DMS153 treated with DMSO at 0.1 percent for 48 hours (cell line): Measurements from ENCODE around the gene TMEM161A.
"Not testable (repeated sequence)": the region's sequence is repeated elsewhere in the genome, so short reads cannot be mapped to it uniquely, and the experiment has no call there.

Source experiments
- DNase-seq: peaks from one replicate; lab custom pipeline; 2025; ENCODE audit not compliant: unreplicated experiment; lab: John Stamatoyannopoulos, UW

TMEM161A gene

DNA sequence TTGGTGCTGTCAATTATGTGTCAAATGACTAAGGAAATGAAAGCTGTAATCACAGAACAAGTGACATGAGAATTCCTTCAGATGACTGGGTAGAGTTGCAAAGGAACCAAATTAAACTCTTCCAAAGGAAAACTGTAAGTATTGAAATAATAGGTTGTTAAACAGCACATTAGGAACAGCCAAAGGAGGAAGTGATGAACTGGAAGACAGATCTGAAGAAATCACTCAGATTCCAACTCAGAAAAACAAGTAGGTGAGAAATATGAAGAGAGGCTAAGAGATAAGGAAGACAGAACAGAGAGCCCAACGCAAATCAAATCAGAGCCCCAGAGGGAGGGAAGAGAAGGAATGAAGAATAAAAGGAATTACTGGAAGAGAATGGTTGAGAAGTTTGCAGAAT, 15.4 kb downstream of the TMEM161A start:
- DNase-seq = no peak

- no peak for DNase-seq
Observed at GRCh38 chr19:19121371-19121770, 16.9 kb downstream of the TMEM161A start.

DNA sequence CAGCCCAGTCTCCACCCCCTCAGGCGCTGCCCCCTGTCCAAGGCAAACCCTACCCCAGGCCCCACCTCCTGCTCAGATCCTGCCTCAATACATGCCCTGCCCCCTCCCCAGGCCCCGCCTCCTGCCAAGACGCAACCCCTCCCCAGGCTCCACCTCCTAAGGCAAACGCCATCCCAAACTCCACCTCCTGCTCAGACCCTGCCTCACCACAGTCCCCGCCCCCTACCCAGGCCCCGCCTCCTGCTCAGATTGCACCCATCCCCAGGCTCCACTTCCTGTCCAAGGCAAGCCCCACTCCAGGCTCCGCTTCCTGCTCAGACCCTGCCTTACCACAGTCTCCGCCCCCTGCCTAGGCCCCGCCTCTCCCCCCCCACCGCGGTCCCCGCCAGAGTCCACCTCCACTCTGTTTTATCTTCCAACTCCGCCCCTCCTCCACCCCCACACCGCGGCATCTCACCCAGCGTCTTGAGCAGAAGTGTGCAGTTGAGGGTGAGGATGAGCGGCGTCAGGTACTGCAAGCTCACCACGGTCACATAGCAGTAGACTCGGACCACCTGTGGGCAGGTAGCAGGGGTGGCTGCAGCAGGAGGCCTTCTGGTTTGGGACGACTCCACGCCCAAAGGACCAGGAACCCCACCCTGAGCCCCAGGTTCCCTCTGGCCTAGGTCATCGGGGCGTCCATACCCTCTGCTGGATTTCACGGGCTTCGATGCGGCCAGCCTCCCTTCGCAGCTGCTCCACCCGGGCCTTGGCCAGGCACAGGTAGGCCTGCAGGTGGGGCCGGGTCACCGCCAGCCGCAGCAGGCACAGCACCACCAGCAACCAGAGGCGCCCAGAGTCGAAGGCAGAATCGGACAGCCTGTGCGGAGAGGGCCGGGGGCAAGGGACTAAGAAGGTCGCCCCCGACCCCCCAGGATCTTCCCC, 17.7 kb downstream of the TMEM161A start:
- DNase-seq = no peak

GRCh38 chr19:19119325-19120237, 18.7 kb downstream of the TMEM161A start:
- DNase-seq = no peak

GRCh38 chr19:19115954-19116353, 22.3 kb downstream of the TMEM161A start:
- DNase-seq = no peak

DNA sequence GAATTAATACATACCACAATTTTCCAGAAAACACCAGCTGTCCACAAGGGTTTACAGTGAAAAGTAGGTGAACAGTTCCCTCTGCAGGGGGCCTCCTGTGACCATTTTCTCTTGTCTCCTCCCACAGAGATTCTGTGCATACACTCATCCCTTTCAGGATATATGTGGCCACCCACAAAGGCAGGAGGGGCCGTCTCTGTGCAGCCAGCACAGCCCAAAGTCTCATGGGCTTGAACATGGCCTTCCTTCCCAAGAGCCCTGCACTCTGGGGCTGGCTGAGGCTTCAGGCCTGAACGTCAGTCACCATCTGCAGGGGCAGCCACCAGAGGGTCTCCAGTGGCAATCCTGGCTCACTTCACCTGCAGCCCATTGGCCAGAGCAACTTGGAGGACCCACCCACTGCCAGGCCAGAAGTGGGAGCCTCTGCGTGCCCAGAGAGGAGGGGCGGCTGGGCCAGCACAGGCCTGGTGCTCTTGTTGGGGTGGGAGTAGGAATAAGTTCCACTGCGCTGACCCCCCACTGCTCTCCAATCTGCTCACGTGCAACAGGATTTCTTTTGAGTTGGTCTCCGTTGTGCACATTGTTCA, 25.1 kb downstream of the TMEM161A start:
- no peak for DNase-seq

DNA sequence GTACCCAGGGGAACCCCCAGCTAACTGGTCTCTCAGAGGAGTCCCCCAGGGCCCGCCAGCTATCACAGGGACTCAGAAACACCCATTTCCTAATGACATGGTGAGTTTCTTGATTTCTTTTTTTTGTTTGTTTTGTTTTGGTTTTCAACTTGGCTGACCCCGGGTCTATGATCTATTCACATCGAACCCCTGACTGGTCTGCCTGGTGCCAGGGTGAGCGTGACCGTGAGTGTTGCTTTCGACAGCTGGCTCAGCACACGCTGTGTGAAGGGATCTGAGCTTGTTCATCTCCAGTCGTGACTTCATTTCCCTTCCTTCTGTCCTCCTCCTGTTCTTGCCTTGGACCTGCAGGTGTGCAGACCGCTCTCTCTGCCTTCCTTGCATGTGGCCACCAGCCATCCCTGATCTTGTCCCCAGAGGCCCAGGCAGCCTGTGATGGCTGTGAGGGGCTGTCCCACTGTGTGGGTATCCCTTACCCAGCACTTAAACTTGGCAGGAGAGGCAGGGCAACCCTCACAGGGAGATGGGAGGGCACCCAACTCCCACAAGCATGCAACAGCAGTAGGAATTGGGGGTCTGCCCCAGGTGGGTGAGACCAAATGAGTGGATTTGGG, 26.2 kb downstream of the TMEM161A start:
- DNase-seq = no peak

DNA sequence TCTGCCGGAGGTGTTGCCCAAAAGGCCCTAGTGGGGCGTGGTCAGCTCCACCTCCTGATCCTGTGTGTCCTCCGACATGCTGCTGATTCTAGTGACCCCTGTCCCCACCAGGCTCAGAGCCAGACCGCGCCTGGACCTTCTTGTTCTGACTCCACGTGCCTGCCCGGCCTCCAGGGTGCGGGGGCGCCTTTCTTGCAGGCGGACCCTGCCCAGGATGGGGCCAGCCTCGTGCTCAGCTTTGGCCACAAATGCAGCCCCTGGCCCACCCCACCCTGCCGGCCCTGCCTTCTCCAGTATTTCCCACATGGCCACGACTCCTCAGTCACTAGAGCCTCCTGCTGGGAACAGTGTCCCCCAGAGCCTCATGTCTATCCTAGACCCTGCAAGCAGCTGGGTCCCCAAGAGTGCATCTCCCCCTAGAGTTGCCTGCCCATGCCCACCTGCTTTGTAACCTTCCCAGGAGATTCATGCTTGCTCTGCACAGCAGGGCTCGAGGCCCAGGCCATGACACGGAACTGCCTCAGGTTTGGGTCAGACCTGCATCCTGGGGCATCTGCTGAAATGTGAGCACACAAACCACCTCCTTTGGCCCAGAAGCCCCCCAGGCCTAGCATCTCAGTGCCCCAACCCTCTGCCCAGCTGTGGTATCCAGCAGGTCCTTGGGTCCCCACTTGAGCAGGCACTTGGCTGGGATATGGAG, 27.0 kb downstream of the TMEM161A start:
- DNase-seq = no peak

- DNase-seq = no peak
Observed at GRCh38 chr19:19110410-19111135, 27.7 kb downstream of the TMEM161A start.

DNA sequence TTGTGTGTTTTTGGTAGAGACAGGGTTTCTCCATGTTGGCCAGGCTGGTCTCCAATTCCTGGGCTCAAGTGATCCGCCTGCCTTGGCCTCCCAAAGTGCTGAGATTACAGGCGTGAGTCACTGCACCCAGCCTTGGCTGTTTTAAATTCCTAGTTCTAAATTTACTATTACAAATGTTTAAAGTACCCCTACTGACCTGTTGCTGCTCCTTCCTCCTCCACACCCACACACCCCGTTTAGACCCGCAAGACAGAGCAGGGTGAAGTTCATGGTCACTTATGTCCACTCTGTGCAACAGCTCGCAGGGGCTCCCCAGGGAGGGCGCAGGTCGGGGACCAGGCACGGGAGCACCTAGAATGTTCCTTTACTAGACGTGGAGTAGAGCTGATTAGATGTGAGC, 28.7 kb downstream of the TMEM161A start:
- no peak for DNase-seq

- no peak for DNase-seq
Observed at GRCh38 chr19:19107654-19108053, 30.6 kb downstream of the TMEM161A start.

DNA sequence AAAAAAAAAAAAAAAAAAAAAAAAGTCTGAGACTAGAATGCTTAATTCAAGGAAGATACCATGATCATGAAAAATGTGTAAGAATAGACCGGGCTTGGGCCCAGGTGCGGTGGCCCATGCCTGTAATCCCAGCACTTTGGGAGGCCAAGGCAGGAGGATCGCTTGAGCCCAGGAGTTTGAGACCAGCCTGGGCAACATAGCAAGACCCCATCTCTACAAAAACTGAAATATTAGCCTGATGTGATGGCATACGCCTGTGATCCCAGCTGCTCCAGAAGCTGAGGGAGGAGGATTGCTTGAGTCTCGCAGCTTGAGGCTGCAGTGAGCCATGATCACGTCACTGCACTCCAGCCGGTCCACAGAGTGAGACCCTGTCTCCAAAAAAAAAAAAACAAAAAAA, 31.3 kb downstream of the TMEM161A start:
- DNase-seq = not testable (repeated sequence)

GRCh38 chr19:19106056-19106551, 32.2 kb downstream of the TMEM161A start:
- no peak for DNase-seq

- DNase-seq = peak; percentile 66
Observed at GRCh38 chr19:19105365-19106055, 32.8 kb downstream of the TMEM161A start.

DNA sequence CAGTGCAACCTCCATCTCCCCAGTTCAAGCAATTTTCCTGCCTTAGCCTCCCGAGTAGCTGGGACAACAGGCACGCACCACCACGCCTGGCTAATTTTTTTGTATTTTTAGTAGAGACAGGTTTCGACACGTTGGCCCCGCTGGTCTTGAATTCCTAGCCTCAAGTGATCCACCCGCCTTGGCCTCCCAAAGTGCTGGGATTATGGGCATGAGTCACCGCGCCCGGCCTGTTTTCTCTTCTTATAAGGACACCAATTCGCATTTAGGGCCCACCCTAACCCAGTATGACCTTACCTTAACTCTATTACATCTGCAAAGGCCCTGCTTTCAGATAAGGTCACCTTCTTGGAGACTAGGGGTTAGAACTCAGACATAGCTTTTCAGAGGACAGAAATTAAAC, 35.1 kb downstream of the TMEM161A start:
- DNase-seq = no peak

GRCh38 chr19:19102566-19102965, 35.7 kb downstream of the TMEM161A start:
- not testable (repeated sequence) for DNase-seq

- DNase-seq = no peak
Observed at GRCh38 chr19:19101540-19101939, 36.7 kb downstream of the TMEM161A start.

DNA sequence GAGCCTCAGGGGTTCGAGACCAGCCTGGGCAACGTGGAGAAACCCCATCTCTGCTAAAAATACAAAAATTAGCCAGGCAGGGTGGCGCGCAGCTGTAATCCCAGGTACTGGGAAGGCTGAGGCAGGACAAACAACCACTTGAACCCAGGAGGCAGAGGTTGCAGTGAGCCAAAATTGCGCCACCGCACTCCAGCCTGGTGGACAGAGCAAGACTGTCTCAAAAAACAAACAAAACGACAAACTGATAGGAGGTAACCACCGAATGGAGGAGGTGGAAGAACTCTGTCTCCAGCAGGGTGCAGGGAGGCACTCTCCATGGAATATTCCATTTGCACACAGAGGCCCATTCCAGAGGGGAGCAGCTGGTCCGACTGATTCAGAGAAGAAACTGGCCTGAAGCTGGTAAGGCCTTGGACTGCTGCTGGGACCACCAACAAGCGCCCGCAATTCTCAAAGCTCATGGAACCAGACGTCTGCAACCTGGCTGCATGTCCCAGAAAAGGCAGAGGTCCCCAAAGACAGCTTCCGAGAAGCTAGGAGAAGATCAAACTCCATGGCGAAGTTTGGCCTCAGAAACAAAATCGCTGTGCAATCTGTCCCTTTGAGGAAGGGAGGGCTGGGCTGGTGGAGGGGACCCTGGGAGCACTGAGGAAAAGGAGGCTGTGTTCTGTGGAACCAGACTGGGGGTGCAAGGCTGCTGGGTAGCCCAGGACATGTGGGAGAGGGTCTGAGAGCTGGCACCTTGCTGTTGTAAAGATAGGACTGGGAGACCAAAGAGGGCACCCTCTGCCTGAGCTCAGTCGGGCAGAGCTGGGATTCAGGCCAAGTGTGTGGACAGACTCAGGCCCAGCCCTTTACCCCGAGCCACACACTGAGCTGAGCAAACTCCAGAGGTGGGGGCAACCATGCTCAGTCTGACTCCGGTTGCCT, 39.3 kb downstream of the TMEM161A start:
- DNase-seq = no peak
